DND-41 (cell line): ENCODE results near the gene LMO1.

ENCODE experiments used
- ATAC-seq: fragments of 200-7000 bp; cut with Tn5 transposase; 3 replicates; pipeline ENCODE4 v1.9.1; 2021; ENCODE audit warnings: low read depth; ENCODE audit not compliant: insufficient read depth
- DNase-seq: peaks from one replicate; pipeline ENCODE4 v3.0.0-alpha.2; 2020
- H2AFZ ChIP-seq: 2 replicates; pipeline ENCODE4 v1.6.0; 2012; ENCODE audit warnings: low read depth, low read length
- H3K27ac ChIP-seq: 2 replicates; pipeline ENCODE4 v1.5.1; 2012; ENCODE audit warnings: low read length, inconsistent platforms
- H3K27me3 ChIP-seq: fragments of 200-600 bp; sonication (generic); 2 replicates; pipeline ENCODE4 v1.6.0; 2012; ENCODE audit warnings: low read length, mild to moderate bottlenecking, inconsistent platforms; ENCODE audit not compliant: insufficient read depth, poor library complexity
- H3K36me3 ChIP-seq: 2 replicates; pipeline ENCODE4 v1.5.1; 2012; ENCODE audit warnings: low read length, inconsistent platforms; ENCODE audit not compliant: insufficient read depth
- H3K4me1 ChIP-seq: 2 replicates; pipeline ENCODE4 v1.5.1; 2012; ENCODE audit warnings: mild to moderate bottlenecking, low read length; ENCODE audit not compliant: insufficient read depth
- H3K4me2 ChIP-seq: 2 replicates; pipeline ENCODE4 v1.6.0; 2012; ENCODE audit warnings: mild to moderate bottlenecking, moderate library complexity, low read length, inconsistent platforms; ENCODE audit not compliant: insufficient read depth
- H3K4me3 ChIP-seq, 2 experiments: fragments of 200-600 bp in 1 of 2; shearing (Covaris generic) in 1 of 2; 2 replicates each; pipeline ENCODE4 v1.5.1; 2012 to 2016; ENCODE audit warnings: inconsistent platforms in 2 of 2, low read length in 2 of 2, mild to moderate bottlenecking in 2 of 2, low read depth in 1 of 2, moderate library complexity in 1 of 2
- H3K79me2 ChIP-seq: 2 replicates; pipeline ENCODE4 v1.6.0; 2012; ENCODE audit warnings: low read length, inconsistent platforms; ENCODE audit not compliant: insufficient read depth
- H3K9ac ChIP-seq: 2 replicates; pipeline ENCODE4 v1.6.0; 2012; ENCODE audit warnings: low read depth, mild to moderate bottlenecking, inconsistent platforms, low read length, moderate library complexity
- H3K9me3 ChIP-seq: 2 replicates; pipeline ENCODE4 v1.5.1; 2012; ENCODE audit warnings: low read length, moderate library complexity, mild to moderate bottlenecking, inconsistent platforms; ENCODE audit not compliant: insufficient read depth, severe bottlenecking
- H4K20me1 ChIP-seq: 2 replicates; pipeline ENCODE4 v1.6.0; 2012; ENCODE audit warnings: low read length; ENCODE audit not compliant: insufficient read depth
- EZH2 ChIP-seq: IDR thresholded peaks from 3 replicates; pipeline ENCODE4 v1.6.1; 2012; ENCODE audit warnings: borderline replicate concordance, low read depth, mild to moderate bottlenecking, moderate library complexity, low read length, inconsistent platforms; ENCODE audit not compliant: severe bottlenecking
- TF ChIP-seq, protein P1 (sequence below): IDR thresholded peaks from 2 replicates; pipeline ENCODE4 v1.5.1; 2012; ENCODE audit warnings: borderline replicate concordance, low read length, moderate library complexity, mild to moderate bottlenecking; ENCODE audit not compliant: poor library complexity, severe bottlenecking; ENCODE audit errors: extremely low read depth

The LMO1 gene

DNA sequence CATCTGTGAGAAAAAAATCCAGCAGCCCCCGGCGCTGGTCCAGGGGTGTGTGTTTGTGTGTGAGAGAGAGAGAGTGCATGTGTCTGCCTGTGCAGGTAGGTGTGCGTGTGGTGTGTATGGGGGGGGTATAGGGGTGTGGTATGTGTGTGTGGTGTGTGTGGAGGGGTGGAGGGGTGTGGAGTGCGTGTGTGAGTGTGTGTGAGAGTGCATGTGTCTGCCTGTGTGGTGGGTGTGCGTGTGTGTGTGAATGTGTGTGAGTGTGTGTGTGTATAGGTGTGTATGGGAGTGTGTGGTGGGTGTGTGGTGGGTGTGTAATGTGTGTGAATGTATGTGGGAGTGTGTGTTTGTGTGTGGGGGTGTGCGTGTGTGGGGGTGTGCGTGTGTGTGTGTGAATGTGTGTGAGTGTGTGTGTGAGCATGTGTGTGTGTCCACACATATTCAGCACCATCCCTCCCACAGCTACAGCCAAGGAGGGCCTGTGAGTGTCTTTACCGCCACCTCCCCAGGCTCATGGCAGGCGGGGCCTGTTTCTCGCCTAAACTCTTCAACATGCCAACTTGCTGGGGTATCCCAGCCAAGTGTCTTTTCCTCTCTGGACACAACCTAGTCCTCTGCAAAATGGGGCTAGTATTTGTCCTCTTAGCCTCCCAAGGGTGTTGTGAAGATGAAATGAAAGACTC, 11.9 kb downstream of the LMO1 start:
- no peak overlapping the region for H3K9ac ChIP-seq
- no peak overlapping the region for H2AFZ ChIP-seq
- H3K4me3 ChIP-seq, result no peak overlapping the region
- DNase-seq, result no peak
- H3K36me3 ChIP-seq, result no peaks in the 10 kb centered on the region
- ATAC-seq, result no peak
- H3K9me3 ChIP-seq, result no peaks in the 10 kb centered on the region
- H3K4me2 ChIP-seq, result no peak overlapping the region
- H3K79me2 ChIP-seq, result no peaks in the 10 kb centered on the region
- no peaks in the 10 kb centered on the region for H3K4me1 ChIP-seq
- no peaks in the 10 kb centered on the region; the same call in 1 of the 2 replicates for H4K20me1 ChIP-seq
- TF ChIP-seq, protein P1, sequence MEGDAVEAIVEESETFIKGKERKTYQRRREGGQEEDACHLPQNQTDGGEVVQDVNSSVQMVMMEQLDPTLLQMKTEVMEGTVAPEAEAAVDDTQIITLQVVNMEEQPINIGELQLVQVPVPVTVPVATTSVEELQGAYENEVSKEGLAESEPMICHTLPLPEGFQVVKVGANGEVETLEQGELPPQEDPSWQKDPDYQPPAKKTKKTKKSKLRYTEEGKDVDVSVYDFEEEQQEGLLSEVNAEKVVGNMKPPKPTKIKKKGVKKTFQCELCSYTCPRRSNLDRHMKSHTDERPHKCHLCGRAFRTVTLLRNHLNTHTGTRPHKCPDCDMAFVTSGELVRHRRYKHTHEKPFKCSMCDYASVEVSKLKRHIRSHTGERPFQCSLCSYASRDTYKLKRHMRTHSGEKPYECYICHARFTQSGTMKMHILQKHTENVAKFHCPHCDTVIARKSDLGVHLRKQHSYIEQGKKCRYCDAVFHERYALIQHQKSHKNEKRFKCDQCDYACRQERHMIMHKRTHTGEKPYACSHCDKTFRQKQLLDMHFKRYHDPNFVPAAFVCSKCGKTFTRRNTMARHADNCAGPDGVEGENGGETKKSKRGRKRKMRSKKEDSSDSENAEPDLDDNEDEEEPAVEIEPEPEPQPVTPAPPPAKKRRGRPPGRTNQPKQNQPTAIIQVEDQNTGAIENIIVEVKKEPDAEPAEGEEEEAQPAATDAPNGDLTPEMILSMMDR, result no peak
- no peak for TF ChIP-seq EZH2
- peaks cover 6% of the 10 kb centered on the region for H3K27me3 ChIP-seq
- no peak overlapping the region for H3K27ac ChIP-seq

DNA sequence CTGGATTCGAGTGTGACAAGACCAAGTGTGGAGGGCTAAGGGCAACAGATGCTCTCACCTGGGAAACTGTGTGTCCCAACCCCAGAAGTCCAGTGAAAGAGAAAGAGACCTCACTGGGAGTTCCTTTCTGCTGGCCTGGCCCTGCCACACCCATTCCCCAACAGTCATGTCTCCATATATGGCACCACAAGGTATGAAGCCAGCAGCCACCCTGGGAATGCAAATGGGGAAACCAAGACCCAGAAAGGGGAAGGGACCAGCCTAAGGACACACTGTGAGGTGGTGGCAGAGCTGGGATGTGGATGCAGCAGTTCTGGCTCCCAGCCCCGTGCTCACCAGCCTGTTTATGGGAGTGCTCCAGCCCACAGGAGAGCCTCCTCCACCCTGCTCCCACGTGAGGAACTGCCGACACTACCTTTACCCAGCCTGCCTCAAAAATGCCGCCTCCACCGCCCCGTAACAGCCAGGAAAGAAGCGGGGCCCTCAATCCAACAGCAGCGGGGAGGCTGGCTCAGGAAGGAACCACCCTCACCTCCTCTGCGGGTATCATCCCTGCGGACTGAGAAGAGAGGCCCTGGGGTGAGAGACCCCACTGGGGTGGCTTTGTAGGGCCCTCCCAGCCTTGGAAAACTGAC, 12.6 kb downstream of the LMO1 start:
- H3K4me2 ChIP-seq, result no peak overlapping the region
- ATAC-seq (no peak), DNase-seq (no peak)
- no peaks in the 10 kb centered on the region for H3K9me3 ChIP-seq
- no peaks in the 10 kb centered on the region for H4K20me1 ChIP-seq
- no peak overlapping the region for H3K27ac ChIP-seq
- no peaks in the 10 kb centered on the region for H3K79me2 ChIP-seq
- TF ChIP-seq, protein P1, result no peak
- no peak for TF ChIP-seq EZH2
- no peaks in the 10 kb centered on the region for H3K36me3 ChIP-seq
- no peak overlapping the region for H2AFZ ChIP-seq
- H3K27me3 ChIP-seq, result peaks cover 6% of the 10 kb centered on the region
- H3K4me1 ChIP-seq, result no peaks in the 10 kb centered on the region
- no peak overlapping the region for H3K4me3 ChIP-seq
- H3K9ac ChIP-seq, result no peak overlapping the region

DNA sequence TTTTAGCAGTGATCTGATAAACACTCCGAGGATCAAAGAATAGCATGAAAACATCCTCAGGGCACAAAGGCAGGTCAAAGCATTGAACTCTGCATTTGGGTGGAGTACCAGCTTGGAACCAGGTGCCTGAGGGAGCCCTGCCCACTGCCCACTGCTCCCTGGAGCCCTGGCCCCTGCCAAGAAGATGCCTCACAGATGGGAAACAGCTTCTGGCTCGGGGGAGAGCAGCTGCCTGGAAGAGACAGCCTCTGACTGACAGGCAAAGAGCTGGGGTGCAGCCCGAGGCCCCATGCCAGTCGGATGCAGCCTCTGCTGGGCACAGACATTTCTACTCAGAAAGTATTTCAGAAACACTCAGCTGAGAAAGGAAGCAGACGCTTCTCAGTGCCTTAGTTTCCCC, 13.2 kb downstream of the LMO1 start:
- Histone ChIP-seq H3K9ac (no peak overlapping the region), H3K4me1 (no peaks in the 10 kb centered on the region), H3K36me3 (no peaks in the 10 kb centered on the region), H3K4me2 (no peak overlapping the region), H3K27me3 (peaks cover 6% of the 10 kb centered on the region), H3K9me3 (no peaks in the 10 kb centered on the region), H4K20me1 (no peaks in the 10 kb centered on the region), H3K79me2 (no peaks in the 10 kb centered on the region), H3K4me3 (no peak overlapping the region), H2AFZ (no peak overlapping the region), H3K27ac (no peak overlapping the region)
- ATAC-seq (no peak), DNase-seq (no peak)
- TF ChIP-seq, protein P1, result no peak
- no peak for TF ChIP-seq EZH2
